G401 (cell line): ENCODE data around the gene GPX5. TPM values are rescaled to one million over a fixed set of nuclear protein-coding genes. Genes with fewer than 3 reads are reported as not detected.

Source experiments
- DNase-seq: peaks from one replicate; pipeline ENCODE4 v3.0.0-alpha.2; 2015; ENCODE audit warnings: low spot score
- in situ Hi-C: cut with HindIII; loops from 2 replicates; pipeline ENCODE4 v1.10.0; 2016; ENCODE audit warnings: low sequenced_read_pairs, mixed read lengths
- total RNA-seq: library from RNA; depleted of rRNA; stranded (reverse); fragments of >200 nt; shearing (Covaris generic); gene quantifications from 2 replicates; pipeline ENCODE4 v1.2.3, GENCODE V29; 2014; rRNA removed

The GPX5 gene
- total RNA-seq, 1 experiment from 2014 or later = not detected

DNA sequence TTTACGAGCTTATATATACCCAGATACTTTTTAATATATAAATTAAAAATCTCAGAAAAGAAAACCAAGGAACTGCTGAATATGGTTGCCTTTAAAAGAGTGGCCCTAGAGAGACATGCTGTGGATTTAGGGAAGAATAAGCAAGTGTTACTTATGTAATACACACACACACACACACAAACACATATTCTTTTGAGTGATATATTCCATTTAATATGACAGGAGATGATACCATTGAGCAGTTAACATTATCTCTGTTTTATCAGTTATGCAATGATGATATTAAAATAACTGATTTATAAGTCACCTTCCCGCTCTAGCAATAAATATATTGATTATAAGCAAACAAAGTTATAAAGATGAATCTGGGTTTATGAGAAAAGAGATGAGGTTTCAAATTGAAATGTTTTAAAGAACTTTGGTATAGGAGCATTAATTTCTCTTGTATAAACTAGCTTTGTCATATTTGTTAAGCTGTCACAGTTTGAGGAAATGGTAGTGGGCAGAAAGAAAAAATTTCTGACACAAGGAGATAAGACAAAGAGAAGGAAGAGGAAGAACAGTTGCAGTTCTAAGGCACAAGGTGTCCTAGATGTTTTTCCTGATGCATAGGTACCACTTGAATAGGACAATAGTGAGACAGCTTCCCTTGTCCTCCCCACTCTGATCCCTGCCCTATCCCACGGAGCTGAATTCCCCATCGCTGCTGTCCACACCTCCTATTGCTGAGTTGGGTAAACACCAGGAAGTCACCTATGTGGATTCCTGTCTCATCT is 26.4 kb downstream of the GPX5 start:
- in situ Hi-C loops = no loop called here
- DNase-seq = no peak

DNA sequence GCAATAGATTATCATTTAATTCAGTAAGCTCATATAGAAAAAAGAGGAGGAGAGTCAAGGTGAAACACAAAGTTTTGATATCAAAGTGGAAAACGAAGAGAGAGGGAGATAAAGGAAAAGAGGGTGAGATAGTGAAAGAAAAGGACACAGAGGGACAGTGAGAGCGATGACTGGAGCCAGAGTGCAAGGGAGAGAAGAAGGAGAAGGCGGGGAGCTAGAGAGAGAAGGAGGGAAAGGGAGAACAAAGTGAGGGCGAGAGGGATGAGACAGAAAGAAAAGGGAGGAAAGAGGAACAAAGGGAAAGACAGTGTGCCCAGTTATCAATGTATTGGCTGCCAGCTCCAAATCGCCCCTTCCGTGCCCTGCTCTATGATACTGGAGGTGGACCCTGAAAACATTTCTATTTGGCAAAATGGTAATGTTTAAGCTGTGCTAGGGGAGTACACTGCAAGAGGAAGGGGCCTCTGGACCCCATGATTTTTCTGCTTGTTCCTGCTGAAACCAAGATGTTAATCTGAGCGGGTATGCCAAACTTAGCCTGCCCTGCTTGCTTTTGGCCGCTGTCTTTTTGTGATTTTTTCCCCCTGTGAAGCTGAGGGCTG is 27.8 kb downstream of the GPX5 start:
- in situ Hi-C loops = no loop called here
- DNase-seq = no peak

DNA sequence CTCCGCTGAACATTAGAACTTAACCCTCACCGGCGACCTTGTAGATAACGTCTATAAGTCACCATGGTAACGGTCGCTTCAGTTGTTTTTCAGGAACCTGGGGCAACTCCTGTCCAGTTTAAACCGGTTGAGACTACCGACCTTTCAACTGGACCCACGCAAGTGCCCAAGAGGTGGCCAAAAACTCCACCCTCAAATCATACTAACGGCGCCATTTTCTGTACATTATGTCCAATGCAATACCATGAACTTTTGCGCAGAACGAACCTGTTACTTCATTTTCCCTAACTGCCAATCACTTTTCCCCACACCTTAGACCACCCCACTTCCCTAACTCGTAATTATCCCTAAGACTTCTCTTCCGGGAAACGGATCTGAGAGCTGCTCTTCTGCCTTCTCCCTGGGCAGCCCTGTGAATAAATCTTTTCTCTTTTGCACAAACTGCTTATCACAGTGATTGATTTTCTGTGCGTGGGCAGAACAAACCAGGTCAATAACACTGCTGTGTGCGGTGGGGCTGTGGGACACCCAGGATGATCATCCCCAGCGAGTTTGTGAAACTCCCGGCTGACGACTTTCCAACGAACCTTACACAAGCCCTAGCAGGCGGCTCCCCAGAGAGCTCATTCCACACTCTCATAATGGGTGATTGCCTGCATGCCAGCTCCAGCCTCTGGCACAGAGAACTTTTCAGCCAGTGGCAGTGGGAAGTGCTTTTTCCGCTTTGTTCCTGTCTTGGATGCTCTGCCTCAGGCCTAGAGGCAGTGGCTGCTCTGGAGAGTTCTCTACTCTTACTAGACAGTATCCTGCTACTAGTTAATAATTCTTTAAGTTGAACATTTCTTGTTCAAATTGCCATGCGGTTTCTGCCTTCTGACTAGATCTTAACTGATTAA is 28.6 kb downstream of the GPX5 start:
- in situ Hi-C loops = no loop called here
- DNase-seq = no peak

DNA sequence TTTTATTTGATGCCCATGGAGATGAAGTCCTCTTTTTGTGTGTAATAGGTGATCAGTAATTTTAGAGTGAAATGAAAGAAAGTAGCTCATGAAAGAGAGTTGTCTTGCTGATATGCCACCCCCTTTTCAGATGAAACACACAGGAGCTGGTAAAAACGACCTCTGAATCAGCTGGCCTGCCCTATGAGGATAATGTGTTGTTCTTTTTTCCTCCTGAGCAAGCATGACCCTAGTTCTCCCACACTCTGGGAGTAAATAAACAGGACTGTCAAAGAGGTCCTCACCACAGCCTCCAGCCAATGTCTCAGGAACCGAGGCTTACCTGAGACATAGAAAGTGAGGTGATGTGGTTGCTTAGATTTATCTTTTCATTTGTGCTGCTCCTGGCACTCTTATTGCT is 29.5 kb downstream of the GPX5 start:
- in situ Hi-C loops = no loop called here
- DNase-seq = no peak

DNA sequence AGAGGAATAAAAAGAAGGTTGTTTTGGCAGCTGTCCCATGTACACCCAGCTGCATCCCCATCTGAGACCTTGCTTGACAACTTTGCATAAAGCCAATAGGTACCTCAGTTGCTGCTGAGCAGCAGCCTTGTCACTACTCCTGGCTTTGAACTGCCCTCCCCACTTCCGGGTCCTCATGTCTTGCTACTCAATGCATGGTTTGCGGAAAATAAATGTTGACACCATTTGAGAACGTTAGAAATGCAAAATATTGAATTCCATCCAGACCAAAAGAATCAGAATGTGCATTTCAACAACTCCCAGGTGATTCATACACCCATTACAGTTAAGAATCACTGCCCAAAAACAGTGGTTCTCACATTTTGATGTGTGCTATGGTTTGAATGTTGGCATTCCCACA is 32.9 kb downstream of the GPX5 start:
- in situ Hi-C loops = no loop called here

DNA sequence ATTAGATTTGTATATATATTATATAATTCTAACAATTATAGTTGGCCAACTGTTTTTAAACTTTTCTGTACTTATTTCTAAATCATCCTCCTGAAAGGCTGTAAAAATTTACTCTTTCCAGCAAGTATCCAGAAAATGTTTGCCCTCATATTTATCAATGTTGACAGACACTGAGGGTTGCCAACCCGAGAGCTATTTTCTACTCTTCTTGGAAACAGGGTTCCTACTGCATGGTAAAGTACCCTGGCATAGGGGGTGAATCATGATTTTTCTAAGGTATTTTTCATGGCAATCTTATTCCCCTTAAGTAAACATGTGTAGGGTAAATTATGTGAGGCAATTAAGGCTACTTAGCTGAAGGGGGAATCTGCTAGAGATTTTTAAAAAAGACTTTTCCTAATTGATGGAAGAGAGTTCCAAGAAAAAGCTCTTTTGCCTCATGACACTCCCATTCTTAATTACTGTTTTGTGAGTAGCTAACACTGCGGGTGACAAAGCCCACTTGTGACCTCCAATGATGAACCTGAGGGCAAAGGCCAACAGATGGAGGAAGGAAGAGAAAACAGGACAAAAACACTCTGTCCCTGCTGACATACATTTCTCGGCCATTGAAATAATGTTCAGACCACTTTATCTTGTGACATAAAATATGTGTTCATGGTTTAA is 37.9 kb downstream of the GPX5 start:
- DNase-seq = no peak
- in situ Hi-C loops = no loop called here

More for the DNA sequence above, 32.9 kb downstream of the GPX5 start:
- DNase-seq = no peak

DNA sequence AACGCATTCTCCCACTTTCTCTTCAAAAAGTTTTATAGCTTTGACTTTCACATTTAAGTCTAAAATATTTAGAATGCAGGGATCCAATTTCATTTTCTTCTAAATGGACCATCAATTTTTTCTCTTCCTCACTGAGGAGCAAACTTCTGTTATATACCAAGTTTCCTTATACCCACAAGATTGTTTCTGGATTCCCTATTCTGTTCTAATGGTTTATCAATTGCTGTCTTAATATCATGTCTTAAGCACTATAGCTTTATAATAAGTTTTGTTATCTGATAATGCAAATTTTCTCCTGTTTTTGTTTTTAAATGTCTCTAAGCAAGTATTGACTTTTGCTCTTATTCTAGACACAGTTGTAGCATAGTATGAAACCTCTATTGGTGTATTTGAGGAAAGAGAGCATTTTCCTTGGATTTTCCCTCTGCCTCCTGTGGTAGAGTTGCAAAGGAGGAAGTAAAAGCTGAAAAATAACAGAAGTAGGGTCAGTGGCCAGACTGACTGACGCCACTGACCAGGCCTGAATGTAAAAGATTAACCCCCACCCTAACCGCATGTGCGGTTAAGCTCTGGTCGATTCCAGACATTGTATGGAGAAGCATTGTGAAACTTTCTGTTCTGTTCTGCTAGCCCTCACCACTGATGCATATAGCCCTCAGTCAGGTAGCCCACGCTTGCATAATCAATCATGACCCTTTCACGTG is 40.3 kb downstream of the GPX5 start:
- no peak for DNase-seq
- in situ Hi-C loops = no loop called here

DNA sequence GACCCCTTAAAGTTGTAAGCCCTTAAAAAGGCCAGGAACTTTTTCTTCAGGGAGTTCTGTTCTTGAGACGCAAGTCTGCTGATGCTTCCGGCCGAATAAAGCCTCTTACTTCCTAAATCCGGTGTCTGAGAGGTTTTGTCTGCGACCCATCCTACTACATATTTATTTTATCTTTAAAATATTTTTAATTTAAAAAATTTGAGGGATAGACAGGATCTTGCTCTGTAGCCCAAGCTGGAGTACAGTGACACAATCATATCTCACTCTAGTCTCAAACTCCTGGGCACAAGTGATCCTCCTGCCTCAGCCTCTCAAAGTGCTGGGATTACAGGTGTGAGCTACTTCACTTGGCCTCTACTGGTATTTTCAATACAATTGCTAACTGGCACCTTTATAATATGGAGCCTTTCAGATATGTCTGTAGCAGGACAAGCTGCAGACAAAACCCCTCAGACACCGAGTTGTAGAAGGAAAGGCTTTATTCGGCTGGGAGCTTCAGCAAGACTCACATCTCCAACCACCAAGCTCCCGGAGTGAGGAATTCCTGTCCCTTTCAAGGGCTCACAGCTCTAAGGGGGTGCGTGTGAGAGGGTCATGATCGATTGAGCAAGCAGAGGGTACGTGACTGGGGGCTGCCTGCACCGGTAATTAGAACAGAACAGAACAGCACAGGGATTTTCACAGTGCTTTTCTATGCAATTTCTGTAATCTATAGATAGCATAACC is 41.0 kb downstream of the GPX5 start:
- no peak for DNase-seq
- in situ Hi-C loops = no loop called here

DNA sequence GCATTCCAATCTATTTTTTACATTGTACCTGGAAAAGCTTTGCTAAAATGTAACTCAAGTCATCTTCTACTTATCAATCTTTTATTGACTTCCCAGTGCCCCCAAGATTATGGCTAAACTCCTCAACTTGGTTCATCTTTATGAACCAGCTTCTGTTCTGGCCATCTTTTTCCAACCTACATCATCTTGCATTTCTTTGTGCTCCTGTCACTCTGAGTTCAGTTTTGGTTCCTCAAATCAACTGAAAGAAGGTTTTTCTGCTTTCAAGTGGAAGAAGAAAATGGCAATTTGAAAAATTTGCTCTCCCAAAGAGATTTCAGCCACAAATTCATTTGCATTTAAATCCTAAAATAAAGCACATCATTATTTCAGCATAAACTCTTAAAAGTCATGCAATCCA is 41.8 kb downstream of the GPX5 start:
- no peak for DNase-seq
- in situ Hi-C loops = no loop called here

DNA sequence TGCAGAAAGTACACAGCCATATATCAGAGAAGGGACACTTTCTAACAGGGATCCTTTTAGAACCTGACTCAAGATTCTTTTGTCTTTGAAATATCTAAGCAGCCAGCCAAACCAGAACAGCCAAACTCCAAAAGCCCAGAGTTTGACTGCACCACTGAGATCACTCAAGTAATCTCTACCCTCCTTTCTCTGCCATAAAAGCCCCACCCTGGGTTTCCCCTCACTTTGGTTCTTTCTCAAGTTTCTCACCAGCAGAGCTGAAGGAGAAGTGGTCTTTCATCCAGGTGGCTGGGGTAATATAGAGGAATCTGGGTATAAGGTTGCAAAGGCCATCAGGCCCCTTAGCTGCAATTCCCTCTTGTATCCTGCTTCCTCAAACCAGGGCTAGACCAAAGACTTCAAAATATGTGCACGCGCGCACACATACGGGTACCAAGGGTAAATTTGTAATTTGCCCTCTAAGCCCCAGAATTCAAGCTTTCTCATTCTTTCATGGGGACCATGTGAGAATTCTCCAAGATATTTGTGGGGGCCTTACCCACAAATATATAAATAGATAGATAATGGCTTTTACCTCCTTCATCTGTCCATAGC is 42.9 kb downstream of the GPX5 start:
- in situ Hi-C loops = no loop called here
- DNase-seq = no peak

DNA sequence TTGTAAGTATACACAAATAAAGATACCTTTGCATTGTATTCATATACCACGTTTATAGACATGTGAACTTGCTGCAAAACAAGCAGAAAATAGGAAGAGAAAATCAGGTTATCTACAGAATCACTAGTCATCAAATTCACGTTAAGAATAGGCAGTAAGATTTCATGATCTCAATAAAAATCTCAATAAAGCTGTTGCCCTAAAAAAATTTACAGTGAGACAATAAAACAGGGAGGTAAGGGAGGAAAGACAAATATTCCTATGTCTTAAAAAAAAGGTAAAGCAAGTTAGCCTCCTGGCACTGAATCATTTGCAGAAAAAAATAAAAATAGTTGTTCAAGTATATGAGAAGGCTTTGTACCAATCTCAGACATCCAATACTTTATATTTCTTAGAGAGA is 44.1 kb downstream of the GPX5 start:
- in situ Hi-C loops = no loop called here
- no peak for DNase-seq

DNA sequence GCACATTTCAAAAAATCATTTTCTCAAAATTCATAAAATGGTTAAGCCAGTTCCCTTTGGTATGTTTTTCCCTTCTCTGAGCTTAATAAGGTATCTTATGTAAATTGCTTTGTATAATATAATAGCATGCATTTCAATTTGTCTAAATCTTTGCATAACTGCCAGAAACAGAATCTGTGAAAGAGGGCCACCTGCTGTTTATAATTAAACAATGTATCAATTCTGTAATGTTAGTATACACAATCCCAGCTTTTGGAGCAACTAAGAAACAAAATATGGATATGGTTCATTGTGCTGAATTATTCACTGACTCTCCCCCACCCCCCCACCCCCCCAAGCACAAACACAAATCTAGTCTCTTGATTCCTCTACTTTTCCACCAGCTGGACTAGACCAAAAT is 54.8 kb downstream of the GPX5 start:
- in situ Hi-C loops = no loop called here
- no peak for DNase-seq

DNA sequence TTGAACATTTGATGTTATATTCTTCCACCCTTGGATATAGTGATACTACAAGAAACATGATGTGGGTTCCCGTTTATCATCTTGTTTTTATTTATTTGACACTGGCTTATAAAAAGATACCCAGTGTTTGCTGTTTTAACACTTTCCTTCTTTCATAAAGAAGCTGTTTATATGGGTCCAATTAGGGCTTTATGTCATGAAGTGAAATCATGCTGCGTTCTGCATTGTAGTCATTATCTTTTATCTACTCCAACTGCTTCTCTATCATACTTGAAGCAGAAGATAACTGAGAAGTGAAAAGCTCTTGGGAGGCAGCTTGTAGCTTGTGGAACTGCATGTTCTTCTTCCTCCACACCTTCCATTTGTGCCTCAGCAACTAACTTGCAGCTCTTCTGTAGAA is 57.8 kb downstream of the GPX5 start:
- no peak for DNase-seq
- in situ Hi-C loops = no loop called here

Other genes starting within 250 kb of the GPX5 start
- gene PGBD1, start 244.3 kb upstream of the GPX5 start, total RNA-seq = 8.2 and 10.8 TPM in 2 replicates
- 6.8 and 10.6 TPM in 2 replicates for gene ZSCAN31, start 189.7 kb upstream of the GPX5 start, total RNA-seq
- 3.0 and 5.2 TPM in 2 replicates for gene ZKSCAN3, start 175.9 kb upstream of the GPX5 start, total RNA-seq
- 5.8 and 7.0 TPM in 2 replicates for gene ZSCAN12, start 126.1 kb upstream of the GPX5 start, total RNA-seq
- 0.25 and 0.81 TPM in 2 replicates for gene ZSCAN23, start 82.4 kb upstream of the GPX5 start, total RNA-seq
- not detected in 2 replicates for gene GPX6, start 10.1 kb upstream of the GPX5 start, total RNA-seq